Hematopoietic multipotent progenitor cell treated with erythropoietin and hydrocortisone succinate and interleukin-3 and kit ligand, for 8 days (in vitro differentiated cells): ENCODE results near the gene FAU.

ENCODE experiments used
- DNase-seq: peaks from one replicate; pipeline ENCODE4 v3.0.0-alpha.2; 2015

The FAU gene

DNA sequence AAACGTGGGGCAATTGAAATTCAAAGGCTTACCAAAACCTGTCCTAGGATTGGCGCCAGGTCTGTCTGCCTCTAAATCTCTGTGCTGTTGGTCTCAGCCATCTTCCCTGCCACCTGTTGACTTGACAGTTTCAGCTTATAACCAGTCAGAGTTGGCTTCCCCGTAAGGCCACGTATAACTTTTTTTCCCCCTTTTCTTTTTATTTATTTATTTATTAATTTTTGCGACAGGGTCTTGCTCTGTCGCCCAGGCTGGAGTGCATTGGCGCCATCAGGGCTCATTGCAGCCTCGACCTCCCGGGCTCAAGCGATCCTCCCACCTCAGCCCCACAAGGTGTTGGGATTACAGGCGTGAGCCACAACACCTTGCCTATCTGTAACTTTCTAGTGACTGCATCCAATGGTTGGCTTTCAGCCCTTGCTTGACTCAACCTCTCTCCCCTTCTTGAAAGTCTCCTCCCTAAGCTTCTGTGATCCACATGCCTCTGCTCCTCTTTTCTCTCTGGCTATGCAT, 13.8 kb upstream of the FAU start:
- DNase-seq, result no peak

DNA sequence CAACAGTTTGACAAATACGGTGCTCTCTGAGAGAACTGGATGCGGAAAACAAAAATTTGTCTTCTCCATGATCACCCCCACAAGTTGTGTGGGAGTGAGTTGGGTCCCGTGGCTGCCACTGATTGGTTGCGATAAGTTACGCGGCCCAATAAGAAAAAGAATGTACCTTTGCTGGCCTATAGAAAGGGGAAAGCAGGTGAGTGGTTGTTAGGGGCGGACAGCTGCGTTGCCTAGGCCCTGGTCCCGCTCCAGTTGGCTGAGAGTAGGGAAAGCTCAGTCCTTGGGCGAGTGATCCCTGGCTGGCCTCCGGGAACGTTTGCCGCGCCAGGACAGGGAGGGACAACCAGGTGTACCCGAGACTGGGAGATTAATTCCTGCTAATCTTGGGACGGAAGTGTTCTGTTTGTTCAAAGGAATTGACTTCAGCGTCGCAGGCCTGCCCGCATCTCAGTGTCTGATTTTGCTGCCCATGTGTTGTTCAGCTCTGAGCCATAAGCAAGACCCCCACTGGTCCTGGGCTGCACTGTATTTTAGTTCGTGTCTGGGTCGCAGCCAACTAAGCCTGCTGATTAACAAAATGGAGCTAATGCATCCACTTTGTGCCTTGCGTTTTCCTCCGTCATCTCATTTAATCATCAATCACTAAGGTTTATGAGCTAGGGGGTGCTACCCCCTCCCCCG, 13.2 kb upstream of the FAU start:
- DNase-seq, result peak; percentile 98

DNA sequence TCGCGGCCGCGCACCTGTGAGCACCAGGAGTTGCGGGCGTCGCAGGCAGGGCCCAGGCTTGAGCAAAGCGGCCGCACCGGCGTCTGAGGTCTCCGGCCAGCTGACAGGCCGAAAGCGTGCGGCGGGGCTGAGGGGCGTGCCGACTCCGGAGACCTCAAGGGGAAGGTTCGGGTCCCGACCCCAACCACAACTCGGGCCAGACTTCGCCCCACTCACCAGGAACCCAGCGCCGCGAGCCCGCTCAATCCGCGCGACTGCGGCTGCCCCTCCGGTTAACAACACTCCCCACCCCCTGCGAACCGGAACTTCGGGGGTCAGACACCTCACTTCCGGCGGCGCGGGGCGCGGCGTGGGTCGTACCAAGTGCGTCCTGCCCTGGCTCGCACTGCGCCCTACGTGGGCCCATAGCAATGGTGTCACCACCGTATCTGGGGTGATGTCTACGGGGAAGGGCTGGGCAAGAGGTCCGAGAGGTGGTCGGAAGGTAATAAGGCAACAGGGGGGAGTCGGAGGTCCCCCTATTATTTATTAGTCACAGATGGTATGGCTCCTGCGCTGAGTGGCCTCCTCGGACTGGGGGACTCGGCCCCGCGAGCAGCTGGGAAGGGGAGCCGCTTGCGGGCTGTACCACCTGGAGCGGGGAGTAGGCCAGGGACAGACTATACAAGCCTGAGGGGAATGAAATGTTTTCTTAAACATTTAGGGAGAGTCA, 12.5 kb upstream of the FAU start, which contains the start of gene SYVN1:
Gene SYVN1 (minus strand): TSS at position 280 of the 712 bp plus-strand sequence. CDS start 918 bp downstream, outside the sequence.
- DNase-seq, result peak; percentile 92

- DNase-seq, result no peak
These were observed 11.8 kb upstream of the FAU start for GRCh38 chr11:65133724-65134123.

GRCh38 chr11:65132988-65133700, 11.2 kb upstream of the FAU start:
- peak; percentile 69 for DNase-seq

DNA sequence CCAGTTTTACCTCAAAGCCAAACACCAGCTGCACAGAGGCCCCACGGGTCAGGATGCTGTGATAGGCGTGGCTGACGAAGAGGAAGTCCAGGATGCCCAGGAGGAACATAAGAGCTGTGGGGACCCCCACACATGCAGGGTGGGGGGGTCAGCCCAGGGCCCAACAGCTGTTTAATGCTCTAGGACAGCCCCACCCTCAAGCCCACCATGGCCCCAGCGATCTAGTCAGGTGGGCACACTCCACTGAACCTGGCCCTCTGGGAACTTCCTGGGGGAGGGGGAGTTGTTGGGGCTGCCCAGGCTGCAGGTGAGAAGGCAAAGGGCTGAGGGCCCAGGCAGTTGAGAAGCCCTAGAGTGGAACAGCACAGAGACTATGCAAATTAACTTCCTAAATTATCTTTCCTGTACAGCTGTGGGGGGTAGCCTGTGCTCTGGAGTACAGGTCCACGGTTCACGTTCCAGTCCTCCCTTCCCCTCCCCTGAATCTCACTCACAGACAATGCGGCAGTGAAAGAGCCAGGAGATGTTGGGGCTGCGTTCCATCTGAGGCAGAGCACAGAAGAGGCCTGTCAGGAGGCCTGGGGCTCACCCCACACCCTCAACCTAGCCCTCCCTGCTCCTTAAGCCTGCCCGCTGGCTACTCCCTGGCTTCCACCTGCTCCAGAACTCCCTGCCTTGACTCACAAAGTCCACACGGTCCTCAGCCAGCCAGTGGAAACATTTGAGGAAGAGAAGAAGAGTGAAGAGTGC, 10.5 kb upstream of the FAU start:
- no peak for DNase-seq

GRCh38 chr11:65131895-65132237, 9.9 kb upstream of the FAU start:
- DNase-seq, result no peak

DNA sequence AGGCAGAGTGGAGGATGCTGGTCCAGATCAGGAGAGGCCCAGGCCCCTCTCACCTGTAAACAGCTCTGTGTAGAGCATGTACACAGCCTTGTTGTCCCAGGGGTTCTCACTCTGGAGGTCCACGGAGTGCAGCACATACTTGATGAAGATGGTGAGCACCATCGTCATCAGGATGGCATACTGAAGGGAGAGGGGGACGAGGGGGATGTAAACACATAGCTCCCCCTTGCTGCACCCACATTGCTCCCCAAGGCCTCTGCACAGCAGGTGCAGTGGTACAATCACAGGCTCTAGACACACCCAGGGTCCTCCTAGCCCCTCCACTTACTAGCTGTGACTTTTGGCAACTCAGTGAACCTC, 9.5 kb upstream of the FAU start:
- no peak for DNase-seq

DNA sequence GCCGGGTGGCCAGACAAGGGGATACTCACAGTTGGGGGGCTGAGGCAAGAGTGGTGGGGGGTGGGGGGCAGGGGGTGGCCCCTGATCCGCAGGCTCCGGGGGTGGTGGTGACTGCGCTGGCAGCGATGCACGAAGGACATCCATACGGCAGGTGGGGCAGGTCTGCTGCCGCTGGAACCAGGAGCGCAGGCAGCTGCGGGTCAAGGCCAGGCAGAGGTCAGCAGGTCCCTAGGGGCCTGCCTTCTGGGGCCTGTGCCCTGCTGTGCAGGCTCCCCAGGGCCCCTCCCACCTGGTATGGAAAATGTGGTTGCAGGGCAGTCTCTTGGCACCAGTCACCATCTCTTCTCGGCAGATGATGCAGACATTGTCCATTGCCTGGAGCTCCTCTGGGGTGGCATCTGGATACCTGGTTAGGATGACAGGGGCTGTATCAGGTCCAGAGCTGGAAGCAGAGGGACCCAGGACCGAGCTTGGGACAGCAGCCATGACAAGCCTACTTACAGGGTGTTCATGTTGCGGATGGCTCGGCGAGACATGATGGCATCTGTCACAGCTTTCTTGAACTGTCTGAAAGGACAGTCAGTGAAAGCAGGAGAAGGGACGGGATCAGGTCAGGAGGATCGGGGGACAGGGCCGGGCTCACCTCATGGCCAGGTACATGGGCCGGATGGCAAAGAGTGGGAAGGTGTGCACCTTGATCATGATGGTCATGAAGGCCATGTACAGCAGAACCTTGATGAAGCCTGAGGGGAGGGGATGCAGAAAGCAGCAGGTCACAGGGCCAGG, 8.9 kb upstream of the FAU start:
- no peak for DNase-seq

DNA sequence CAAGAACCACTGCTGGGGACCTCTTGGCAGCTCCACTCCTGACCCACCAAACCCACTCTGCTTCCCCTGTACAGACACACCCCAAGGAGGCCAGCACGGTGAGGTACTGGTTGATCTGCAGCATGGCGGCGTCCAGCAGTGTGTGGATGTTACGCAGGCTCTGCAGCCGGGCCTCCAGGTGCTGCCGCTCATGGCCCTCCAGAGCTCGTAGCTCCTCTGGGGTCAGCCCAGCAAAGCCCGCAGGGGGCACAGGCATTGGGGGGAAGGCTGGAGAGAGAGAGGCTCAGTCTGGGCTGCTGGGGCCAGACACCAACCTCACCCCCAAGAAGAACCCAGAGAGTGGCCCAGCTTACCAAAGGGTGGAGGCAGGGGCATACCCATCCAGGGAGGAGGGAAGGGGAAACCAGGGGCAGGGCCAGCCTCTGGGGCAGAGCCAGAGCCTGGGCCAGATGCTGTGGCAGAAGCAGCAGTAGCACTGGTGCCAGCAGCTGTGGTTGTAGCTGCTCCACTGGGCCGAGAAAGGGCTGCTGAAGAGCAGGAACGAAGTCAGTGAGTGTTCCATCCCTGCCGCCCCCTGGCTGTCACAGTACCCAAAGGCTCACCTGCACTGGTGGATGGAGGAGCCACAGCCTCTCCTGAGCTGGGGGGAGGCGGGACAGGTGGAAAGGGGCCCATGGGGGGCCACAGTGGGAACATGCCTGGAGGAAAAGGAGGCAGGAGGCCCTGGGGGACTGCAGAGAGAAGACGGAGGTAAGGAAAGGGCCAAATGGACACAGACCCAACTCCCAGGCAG, 7.9 kb upstream of the FAU start:
- no peak for DNase-seq

DNA sequence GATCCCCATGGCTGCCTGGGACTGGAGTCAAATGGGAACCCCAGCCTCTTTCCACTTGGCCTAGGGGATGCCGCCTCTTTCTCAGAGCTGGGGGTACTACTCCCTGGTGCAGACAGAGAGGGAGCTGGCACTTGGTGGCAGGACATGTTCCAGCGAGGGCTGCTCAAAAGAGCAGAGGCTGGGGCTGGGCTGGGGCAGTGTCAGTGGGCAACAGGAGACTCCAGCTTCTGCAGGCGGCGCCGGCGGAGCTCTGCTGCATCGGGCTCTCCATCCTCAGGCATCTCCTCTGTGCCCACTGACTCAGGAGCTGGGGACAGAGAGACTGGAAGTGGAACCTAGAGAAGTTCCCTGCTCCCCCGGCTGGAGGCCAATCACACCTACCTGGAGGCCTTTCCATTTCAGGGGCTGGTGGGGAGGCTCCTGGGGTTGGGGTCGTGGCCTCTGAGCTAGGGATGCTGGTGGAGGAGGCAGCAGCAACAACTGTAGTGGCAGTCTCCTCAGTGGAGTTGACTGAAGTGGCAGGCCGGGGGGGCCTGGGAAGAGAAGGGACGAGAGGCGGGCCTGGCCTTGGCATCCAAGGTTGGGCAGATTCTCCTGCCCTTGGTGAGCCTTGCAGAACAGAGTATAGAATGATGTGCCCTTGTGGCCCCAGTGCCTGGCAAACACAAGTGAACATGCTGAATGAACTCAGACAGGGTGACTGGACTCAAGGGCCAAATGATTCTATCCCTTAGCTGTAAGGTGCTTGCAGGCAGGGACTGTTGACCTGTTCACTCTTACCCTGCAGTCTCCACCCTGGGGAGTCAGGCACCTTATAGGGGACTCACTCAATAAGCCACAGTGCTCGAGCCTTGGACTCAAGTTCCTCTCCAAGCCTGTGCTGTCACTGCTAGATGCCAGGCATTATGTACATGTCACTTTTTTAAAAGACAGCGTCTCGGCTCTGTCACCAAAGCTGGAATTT, 6.5 kb upstream of the FAU start:
- DNase-seq, result no peak

- no peak for DNase-seq
These were observed 5.7 kb upstream of the FAU start for GRCh38 chr11:65127473-65128181.

GRCh38 chr11:65126624-65127274, 4.8 kb upstream of the FAU start:
- DNase-seq, result no peak

DNA sequence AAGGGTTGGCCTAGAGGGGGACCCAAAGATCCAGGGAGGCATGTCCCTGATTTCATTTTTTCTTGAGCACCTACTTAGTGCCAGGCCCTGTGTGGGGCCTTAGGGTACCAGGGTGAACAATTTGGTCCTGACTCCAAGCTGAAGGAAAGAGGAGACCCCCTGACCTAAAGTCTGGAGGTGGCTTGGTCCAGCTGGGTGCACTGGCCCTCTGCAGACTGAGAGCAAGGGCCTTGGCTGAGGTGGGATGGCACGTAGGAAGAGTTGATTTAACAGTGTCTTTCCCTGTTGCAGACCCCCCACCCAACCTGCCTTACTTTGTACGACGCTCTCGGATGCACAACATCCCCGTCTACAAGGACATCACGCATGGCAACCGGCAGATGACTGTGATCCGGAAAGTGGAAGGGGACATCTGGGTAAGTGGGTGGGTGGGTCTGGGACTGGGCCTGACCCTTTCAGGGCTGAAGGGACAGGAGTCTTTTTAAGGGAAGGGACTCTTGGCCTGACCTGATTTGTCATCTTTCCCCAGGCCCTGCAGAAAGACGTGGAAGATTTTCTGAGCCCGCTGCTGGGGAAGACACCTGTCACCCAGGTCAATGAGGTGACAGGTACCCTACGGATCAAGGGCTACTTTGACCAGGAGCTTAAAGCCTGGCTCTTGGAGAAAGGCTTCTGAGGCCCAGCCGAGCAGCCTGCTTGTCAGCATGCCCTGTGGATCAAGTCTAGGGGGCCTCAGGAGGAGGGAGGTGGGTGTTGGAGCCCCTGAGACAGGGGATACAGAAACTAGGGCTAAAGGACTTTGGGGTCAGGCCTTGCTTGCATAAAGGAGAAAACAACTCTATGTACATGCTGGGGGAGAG, 3.5 kb upstream of the FAU start:
- no peak for DNase-seq

- DNase-seq, result no peak
These were observed 2.7 kb upstream of the FAU start for GRCh38 chr11:65124480-65125196.

DNA sequence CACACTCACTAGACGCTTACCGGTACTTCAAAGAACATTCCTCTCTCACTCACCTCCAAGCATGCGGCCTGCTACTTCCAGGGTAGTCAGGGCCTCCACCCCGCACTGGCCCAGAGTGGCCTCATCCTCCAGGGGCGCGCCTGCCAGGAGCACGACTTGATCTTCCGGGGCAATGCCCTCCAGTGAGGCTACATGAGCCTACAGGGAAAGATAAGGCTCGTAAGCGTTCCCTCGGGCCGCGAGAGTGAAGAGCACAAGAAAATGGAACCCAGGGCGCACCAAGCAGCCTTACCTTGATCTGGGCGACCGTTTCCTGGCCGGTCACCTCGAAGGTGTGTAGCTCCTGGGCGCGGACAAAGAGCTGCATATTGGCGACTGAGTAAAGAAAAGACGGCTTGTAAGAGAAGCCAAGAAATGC, 478 bp downstream of the FAU start:
- peak; percentile 62 for DNase-seq

DNA sequence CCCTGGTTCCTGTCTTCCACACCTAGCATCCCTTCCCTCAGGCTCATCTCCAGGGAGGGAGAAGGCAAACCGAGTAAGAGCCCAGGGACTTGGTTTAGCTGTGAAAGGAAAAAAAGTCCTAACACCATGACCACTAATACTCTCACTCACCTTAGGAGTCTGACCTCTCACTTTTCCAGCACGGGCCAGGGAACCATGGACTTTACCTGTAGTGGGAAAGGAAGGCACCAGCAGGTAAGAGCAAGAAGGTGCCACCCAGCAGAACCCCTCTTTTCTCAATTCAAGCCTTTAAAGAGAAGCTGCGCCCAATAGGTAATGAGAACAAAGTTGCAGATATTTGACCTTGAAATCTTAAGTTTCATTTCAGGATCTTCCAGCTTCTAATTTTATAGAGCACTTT, 1.1 kb downstream of the FAU start:
- no peak for DNase-seq
